Right lobe of liver (tissue), 4 donors: ENCODE measurements around the gene BOC.

ENCODE experiments used
- POLR2A ChIP-seq: fragments of 450-650 bp; IDR thresholded peaks from one replicate; pipeline ENCODE4 v1.6.1; 2017; ENCODE audit warnings: antibody characterized with exemption, mild to moderate bottlenecking
- TF ChIP-seq, protein P1 (sequence below), 4 donors: fragments of 200-600 bp in 3 of 4; fragments of 450-650 bp in 1 of 4; IDR thresholded peaks; one replicate each; pipeline versions ENCODE4 v1.5.1 to v1.8.0; 2016 to 2022; ENCODE audit warnings: antibody characterized with exemption in 4 of 4, mild to moderate bottlenecking in 2 of 4
- donor health status: DM: no; HTN: no; CAD: no.
- donor health status: DM: no; HTN: no; CAD: no.
- donor health status: DM: no; HTN: yes; CAD: no.

DNA sequence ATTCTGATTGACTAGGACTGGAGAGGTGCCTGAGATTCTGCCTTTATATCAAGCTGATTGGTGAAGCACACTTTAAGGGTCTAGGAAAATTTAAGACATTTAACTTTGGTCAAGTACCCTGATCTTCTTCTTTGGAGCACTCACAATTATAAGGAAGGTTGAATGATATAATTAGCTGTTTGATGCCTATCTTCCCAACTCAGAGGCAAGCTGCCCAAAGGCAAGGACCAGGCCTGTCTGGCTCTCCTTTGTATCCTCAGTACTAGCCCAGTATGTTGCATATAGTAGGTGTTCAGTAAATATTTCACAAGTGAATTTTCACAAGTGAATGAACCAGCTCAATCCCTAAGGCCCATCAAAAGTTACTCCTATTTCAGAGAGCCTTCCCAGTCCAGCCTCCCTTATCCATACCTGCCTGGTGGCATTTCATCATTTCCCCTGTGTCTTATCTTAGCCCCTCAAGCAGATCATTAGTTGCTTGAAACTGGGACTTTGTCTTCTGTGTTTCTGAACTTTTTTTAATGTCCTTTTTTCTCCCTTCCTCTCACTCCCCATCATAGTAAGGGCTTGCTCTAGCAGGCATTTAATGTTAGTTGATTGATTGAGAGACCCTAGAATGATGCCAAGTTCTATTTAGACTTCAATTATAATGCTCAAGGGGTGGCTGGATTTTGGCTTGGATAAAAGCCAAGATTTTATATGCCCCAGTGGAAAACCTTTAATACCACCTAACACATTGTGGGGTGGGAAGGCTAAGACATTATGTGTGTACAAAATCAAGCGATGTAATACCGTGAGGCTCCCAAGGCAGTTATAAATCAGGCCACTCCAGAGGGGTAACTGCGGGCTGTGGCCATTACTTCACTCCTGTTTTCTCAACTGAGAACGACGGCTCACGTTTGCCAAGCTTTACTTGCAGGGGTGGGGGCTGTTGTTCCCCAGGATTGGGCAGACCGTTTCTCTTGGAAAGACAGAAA lies 43.2 kb upstream of the BOC start:
- TF ChIP-seq, protein P1, sequence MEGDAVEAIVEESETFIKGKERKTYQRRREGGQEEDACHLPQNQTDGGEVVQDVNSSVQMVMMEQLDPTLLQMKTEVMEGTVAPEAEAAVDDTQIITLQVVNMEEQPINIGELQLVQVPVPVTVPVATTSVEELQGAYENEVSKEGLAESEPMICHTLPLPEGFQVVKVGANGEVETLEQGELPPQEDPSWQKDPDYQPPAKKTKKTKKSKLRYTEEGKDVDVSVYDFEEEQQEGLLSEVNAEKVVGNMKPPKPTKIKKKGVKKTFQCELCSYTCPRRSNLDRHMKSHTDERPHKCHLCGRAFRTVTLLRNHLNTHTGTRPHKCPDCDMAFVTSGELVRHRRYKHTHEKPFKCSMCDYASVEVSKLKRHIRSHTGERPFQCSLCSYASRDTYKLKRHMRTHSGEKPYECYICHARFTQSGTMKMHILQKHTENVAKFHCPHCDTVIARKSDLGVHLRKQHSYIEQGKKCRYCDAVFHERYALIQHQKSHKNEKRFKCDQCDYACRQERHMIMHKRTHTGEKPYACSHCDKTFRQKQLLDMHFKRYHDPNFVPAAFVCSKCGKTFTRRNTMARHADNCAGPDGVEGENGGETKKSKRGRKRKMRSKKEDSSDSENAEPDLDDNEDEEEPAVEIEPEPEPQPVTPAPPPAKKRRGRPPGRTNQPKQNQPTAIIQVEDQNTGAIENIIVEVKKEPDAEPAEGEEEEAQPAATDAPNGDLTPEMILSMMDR (IDR thresholded peaks at IDR 0.05), result no peak
- no peak for TF ChIP-seq POLR2A
